ENCODE data around the gene CHFR.
"Not testable (repeated sequence)": the region's sequence is repeated elsewhere in the genome, so short reads cannot be mapped to it uniquely, and the experiment has no call there.

CHFR gene

DNA sequence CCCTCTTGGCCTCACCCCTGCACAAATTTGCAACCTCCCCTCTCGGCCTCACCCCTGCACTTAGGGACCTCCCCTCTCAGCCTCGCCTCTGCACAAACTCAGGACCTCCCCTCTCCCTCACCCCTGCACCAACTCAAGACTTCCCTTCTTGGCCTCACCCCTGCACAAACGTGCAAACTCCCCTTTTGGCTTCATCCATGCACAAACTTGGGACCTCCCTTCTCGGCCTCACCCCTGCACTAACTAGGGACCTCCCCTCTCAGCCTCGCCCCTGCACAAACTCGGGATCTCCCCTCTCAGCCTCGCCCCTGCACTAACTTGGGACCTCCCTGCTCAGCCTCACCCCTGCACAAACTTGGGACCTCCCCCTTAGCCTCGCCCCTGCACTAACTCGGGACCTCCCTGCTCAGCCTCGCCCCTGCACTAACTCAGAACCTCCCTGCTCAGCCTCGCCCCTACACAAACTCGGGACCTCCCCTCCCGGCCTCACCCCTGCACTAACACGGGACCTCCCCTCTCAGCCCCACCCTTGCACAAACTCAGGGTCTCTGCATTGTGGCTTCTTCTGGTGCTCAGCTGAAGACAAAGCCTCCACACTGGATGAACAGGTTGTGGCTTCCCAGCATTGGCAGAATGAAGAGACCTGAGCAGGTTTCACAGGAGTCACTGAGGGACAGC, 47.7 kb downstream of the CHFR start:
- no peak for DNase-seq

DNA sequence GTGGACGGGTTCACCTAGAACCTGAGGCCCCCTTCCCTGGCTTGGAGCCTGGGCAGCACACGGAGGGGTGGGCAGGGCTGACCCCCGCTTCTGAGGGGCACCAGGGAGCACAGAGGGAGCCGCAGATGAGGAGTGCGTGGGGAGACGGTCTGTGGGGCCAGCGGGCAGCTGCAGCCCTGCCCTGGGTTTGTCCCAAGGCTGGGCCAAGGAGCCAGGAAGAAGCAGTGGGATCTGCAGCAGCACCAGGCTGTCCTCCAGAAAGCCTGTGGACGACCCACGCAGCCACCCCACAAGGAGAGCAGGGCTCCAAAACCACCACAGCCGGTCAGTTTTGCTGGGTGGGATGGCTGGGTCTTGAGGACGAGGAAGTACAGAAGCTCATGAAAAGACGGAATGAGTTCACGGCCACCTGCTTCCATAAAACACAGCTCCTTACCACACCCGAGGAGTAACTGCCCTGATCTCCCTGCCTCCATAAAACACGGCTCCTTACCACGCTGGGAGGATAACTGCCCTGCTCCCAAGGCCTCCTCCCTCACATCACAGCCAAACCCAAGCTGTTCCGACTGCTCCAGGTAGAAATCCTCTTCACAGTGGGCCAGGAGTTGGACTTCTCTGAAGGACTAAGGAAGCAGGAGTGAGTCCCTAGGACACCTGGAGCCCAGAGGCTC, 48.9 kb downstream of the CHFR start:
- no peak for DNase-seq

DNA sequence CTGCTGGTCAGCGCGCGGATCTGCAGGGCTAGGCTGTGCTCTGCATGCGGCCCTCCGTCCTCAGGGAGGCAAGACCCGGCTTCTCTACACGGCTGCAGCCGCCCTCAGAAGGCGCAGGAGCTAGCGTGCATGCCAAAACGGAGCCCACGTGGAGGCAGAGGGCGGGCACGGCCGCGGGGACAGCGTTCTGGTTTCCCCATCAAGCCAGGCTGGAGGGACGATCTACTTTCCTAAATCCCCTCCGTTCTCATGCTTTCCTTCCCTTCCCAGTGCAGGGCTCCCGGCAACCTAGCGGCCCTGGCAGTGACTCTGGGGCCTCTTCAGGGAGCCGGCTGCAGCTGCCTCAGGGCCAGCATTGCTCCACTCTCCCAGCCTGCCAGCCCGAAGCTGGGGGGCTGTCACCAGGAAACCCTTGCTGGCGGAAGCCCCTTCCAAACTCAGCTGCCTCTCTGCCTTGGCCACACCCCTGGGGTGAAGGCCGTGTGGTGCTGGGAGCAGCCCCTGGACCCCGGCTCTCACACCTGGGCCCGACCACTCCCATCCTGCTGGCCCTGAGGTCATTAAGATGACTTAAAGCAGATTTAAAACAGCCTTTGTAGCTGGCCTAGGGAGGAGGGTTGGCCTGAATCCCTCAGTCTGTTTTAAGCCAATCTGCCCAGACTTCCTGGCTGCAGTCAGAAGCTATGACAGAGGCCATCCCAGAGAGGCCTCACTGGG, 49.6 kb downstream of the CHFR start:
- no peak for DNase-seq

DNA sequence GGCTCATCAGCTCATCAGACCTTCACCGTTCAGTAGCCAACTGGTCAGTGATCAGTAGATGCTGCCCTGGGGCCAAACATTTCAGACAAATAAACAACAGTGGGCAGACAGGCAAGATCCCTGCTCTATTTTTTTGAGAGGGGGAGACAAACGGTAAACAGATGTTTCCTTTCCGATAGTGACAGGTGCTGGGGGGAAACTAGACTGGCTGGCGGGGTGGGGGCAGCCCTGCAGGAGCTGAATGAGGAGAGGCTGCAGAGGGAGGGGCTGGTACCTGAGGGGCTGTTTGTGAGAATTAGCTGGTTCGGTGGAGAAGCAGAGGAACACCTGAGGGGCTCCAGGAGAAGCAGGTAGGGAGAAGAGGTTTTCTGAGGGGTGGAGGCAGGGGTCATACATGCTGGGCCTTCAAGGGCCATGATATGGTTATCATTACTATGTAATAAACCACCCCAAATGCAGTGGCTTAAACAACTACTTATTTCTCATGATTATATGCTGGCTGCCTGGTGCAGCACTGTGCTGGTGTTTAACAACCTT, 50.5 kb downstream of the CHFR start:
- DNase-seq: no peak

DNA sequence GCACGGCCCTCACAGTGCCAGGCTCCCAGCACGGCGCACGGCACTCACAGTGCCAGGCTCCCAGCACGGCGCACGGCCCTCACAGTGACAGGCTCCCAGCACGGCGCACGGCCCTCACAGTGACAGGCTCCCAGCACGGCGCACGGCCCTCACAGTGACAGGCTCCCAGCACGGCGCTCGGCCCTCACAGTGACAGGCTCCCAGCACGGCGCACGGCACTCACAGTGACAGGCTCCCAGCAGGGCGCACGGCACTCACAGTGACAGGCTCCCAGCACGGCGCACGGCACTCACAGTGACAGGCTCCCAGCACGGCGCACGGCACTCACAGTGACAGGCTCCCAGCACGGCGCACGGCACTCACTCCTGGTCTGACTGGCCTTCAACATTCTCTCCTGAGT, 51.2 kb downstream of the CHFR start:
- not testable (repeated sequence) for DNase-seq

DNA sequence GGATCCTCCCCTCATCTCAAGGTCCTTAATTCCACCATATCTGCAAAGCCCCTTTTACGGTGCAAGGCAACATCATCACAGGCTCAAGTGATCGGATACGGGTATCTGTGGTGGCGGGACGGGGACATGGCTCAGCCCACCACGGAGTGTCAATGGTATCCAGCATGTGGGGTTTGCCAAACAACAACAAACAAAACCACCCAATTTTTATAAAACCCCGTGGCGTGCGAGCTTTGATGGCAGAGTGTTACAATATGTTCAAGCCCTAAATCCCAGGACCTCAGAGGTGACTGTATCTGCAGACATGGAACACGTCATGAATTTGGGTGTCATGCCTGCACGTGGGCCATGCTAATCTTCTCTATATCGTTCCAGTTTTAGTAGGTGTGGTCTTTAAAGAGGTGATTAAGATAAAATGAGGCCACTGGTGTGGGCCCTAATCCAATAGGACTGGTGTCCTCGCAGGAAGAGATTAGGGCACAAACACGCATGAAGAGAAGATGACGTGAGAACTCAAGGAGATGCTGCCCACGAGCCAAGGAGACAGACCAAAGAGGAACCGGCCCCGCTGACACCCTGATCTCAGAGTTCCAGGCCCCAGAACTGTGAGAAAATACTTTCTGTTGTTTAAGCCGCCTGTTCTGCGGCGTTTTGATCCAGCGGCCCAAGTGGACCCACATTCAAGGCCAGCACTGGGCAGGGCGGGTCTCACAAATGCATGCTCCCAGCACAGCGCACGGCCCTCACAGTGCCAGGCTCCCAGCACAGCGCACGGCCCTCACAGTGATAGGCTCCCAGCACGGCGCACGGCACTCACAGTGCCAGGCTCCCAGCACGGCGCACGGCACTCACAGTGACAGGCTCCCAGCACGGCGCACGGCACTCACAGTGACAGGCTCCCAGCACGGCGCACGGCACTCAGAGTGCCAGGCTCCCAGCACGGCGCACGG, 52.1 kb downstream of the CHFR start:
- DNase-seq: no peak

DNA sequence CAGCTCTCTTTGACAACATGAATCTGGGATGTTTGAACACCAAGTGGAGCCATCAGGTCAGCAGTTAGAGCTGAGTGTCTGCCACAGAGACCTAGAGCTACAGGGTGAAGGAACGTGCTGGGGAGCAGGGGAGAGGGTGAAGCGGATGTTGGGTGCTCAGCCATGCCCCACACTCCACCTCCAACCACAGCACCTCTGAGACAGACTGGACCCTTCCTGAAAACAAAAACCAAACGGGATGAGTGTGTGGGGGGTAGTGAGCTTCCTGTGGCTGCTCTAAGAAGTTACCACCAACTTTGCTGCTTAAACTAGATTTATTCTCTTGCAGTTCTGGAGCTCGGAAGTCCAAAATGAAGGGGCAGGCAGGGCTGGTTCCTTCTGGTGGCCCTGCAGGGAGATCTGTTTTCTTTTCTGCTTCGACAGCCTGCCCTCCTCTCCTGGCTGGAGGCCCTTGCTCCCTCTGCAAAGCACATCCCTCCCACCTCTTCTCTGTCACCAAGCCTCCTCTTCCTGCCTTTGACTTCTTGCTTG, 53.2 kb downstream of the CHFR start:
- peak; percentile 22 for DNase-seq

DNA sequence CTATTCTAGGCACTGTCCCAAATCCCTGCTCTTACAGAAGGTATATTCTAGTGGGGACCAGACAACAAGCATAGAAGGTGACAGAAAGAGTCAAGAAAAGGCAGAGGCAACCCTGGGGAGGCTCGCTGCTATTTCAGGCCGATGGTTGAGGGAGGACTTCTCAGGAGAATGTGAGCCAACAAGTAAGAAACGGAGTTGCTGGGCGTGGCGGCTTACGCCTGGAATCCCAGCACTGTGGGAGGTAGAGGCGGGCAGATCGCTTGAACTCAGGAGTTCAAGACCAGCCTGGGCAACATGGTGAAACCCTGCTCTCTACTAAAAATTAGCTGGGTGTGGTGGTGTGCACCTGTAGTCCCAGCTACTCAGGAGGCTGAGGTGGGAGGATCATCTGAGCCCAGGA, 54.1 kb downstream of the CHFR start:
- no peak for DNase-seq

DNA sequence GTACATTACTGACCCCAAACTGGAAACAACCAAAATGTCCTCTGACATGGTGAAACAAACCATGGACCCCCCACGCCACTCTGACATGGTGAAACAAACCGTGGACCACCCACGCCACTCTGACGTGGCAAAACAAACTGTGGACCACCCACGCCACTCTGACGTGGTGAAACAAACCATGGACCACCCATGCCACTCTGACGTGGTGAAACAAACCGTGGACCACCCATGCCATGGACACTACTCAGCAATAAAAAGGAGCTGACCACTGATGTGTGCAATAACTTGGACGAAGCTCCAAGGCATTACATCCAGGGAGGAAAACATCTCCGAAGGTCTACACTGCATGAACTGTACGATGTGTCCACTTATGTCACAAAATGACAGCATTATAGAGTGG, 55.6 kb downstream of the CHFR start:
- no peak for DNase-seq

DNA sequence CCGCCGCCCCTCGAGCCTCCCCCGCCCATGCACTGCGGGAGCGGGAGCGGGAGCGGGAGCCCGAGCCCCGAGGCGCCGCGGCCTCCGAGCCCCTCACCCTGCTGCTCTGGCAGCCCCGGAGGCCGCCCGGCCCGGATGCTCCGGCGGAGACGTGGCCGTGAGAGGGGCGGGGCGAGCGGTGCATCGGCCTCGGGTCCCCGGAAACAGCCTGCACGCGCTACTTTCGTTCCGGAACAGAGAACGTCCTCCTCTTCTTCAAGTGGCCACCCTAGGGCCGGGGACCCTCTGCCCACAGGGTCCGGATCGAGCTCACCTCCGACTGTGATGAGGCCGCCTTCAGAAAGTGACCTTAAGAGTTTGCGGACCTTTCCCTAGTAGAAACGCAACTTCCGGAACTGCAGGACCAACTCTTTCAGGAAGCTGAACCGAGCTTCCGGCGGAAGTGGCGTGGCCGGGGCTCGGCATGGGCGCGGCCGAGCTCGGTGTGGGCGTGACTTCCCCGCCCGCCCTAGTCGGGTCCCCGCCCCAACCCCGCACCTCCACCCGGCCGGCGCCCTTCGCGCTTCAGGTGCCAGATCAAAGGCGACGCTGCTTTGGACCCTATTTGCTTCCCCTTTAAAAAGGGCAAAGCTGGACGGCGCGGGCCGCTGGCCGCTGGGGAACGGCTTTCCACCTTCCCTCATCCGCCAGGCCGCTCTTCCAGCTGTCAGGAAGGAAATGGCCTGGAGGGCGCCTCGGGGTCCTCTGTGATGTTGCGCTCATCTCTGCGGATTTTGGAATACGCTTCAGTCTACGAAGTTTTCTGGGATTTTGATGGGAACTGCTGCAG, 58.5 kb downstream of the CHFR start, which contains the start of gene GOLGA3:
GOLGA3 (minus strand) TSS at position 164 of the 829 bp plus-strand sequence. CDS start 6,741 bp downstream, outside the sequence.
- DNase-seq: peak; percentile 93

DNA sequence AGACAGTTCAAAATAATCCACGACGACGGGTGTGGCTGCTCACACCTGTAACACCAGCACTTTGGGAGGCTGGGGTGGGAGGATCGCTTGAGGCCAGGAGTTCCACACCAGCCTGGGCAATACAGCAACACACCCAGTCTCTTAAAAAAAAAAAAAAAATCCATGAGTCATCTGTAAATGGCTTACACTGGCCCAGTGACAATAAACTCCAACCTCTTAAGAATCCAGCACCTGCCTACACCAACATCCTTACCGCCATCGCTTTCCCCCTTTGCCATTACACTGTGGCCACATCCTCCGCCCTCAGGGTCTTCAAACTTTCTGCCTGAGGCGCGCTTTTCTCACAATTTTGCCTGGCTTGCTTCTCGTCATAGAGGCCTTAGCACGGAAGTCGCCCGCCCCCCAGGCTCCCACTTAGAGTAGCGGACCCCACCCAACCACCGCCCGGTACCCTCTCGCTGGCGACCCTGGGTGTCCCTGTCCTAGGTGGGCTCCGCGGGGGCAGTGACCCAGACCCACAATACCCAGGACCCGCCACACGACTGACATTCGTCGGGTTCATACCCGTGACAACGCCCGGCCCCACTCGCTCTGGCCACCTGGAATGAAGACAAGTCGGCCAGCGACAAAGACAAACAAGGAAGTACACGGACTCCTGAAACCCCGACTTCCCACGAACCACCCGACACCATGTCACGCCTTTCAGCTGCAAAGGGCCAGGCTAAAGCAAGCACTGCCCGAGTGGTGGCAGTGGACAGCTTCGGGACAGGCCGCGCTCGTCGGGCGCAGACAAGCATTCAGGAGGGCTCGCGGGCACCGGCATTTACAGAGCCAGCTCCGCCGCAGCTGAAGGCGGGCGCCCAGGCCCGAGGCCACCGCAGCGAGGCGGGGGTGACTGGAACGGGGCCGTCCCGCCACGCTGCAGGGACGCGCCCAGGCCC, 59.4 kb downstream of the CHFR start:
- peak; percentile 6 for DNase-seq

DNA sequence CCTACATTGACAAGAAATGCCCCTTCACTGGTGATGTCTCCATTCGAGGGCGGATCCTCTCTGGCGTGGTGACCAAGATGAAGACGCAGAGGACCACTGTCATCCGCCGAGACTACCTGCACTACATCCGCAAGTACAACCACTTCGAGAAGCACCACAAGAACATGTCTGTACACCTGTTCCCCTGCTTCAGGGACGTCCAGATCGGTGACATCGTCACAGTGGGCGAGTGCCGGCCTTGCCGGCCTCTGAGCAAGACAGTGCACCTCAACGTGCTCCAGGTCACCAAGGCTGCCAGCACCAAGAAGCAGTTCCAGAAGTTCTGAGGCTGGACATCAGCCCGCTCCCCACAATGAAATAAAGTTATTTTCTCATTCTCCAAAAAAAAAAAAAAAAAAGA, 61.5 kb downstream of the CHFR start:
- DNase-seq: no peak

DNA sequence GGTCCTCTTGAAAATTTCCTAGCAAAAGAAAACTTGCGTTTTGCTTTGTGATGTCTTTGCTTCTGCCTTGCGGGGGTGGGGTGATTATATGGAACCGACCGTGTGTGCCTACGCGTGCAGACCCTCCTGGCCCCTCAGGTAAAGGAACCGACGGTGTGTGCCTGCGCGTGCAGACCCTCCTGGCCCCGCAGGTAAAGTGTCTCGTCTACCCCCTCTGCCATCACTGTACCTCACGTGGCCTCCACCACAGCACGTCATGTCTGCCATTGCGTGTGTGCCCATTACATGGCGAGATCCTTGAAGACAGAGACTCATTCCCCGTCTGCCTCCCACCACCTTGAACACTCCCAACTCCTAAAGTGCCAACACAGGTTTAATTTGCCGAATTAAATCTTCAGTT, 62.3 kb downstream of the CHFR start:
- DNase-seq: no peak

DNA sequence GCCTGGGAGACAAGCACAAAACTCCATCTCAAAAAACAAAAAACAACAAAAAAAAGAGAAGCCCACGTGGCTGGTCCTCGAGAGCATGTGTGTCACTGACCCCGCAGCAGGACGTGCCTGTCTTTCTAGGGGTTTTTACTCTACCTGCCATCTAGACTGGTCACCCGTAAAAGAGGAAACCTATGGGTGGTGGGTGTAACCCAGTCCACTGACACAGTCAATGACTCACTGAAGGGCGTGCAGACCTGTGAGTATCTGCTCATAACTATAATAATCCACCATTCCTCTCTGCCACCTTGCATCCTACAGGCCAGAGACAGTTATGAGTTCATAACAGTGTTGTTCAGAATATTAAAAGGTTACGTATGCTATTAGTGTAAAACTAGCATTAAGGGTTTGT, 63.4 kb downstream of the CHFR start:
- no peak for DNase-seq

DNA sequence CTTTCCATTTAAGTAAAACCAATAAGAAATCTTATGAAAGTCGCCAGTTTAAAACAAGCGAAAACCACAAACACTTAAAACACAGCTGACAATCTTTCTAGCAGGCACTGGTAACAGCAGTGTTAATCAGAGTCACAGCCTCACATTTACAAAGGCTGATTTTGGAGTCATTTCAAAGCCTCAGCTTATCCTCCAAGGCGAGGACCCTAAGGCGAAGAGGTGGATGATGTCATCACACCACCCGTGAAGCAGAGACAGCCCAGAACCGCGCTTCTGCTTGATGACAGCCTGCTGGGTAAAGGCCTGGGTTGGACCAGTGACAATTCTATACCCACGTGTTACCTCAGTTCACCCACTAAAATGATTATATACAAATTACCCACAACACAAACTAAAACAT, 68.8 kb downstream of the CHFR start:
- peak; percentile 41 for DNase-seq

DNA sequence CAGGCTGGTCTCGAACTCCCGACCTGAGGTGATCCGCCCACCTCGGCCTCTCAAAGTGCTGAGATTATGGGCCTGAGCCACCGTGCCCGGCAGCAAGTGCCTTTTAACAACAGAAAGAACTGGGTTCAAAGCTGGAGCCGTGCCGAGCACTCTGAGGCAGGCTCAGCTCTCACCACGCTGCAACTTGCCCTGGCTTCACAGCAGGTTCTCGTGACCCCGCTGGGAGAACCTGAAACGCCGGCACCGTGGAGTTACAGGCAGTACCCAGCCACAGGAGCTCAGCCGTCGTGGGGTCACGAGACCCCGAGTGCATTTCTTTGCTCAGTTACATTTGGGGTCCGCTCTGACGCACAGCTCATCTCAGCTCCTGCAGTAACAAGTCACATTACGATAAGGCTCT, 73.2 kb downstream of the CHFR start:
- no peak for DNase-seq

DNA sequence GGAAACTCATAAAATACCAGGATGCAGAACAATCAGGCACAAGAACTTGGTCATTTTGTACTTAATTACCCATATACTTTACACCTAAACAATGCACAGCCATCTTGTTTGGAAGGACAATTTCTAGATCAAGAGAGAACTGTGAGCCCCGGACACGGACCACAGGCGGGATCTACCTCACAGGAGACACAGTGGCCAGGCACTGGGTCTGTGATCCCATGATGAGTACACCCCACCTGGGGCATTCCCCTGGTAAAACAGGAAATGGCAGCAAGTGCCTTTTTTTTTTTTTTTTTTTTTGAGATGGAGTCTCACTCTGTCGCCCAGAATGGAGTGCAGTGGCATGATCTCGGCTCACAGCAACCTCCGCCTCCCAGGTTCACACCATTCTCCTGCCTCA, 74.0 kb downstream of the CHFR start:
- DNase-seq: no peak

DNA sequence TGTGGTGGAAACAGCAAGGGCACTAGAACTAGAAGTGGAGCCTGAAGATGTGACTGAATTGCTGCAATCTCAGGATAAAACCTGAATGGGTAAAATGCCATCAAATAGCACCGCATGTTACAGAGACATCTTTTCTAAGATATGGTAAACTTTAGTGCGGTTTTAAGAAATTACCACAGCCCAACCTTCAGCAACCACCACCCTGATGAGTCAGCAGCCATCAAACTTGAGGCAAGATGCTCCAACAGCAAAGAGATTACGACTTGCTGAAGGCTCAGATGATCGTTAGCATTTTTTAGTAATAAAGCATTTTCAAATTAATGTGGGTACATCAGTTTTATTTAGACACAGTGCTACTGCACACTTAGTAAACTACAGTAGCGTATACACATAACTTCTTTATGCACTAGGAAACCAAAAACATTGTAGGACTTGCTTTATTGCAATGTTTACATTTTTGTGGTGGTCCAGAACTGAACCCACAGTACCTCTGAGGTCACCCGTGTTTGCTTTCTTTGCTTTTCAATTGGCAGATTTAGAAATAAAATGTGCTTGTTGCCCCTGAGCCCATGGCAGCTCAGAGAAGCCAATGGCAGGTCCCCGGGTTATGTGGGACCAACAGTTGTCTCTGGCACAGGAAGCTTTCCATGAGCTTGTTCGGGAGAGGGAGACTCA, 74.6 kb downstream of the CHFR start:
- peak; percentile 47 for DNase-seq

DNA sequence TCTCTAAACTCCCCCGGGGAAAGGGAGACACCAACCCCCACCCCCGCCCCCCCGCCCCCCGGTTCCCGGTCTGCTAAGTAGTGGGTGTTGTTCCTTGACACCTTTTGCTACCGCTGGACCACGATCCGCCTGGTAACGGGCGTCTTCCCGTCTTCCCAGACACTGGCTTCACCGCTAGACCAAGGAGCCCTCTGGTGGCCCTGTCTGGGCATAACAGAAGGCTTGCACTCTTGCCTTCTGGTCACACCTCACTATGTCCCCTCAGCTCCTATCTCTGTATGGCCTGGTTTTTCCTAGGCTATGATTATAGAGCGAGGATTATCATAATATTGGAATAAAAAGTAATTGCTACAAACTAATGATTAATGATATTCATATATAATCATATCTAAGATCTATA, 78.0 kb downstream of the CHFR start:
- DNase-seq: not testable (repeated sequence)
